HepG2 (cell line): ENCODE measurements around the gene IRS1. TPM values are rescaled to one million over a fixed set of nuclear protein-coding genes. Genes with fewer than 3 reads are reported as not detected.

Source experiments
- AGO1 ChIP-seq: fragments of 200-400 bp; formaldehyde crosslinking; IDR thresholded peaks from 2 replicates; pipeline ENCODE4 v1.6.1; 2017; ENCODE audit warnings: mild to moderate bottlenecking, low read depth, low read length, moderate library complexity; ENCODE audit not compliant: poor library complexity, severe bottlenecking
- EHMT2 ChIP-seq: fragments of 200-600 bp; sonication (generic); IDR thresholded peaks from 2 replicates; pipeline ENCODE4 v1.7.0; 2017; ENCODE audit warnings: antibody characterized with exemption, low read depth, low read length, borderline replicate concordance
- ESRRA ChIP-seq: sonication (generic); formaldehyde crosslinking; IDR thresholded peaks from 2 replicates; pipeline ENCODE4 v1.5.1; 2020; ENCODE audit warnings: mild to moderate bottlenecking, low read depth, missing genetic modification reagents
- SALL2 ChIP-seq: sonication (generic); formaldehyde crosslinking; IDR thresholded peaks from 2 replicates; pipeline ENCODE4 v1.8.1; 2023; ENCODE audit warnings: mild to moderate bottlenecking, missing genetic modification reagents, inconsistent platforms
- SMARCC2 ChIP-seq: fragments of 450-650 bp; IDR thresholded peaks from 2 replicates; pipeline ENCODE4 v1.6.1; 2017; ENCODE audit warnings: antibody characterized with exemption, mild to moderate bottlenecking
- ZNF709 ChIP-seq: sonication (generic); formaldehyde crosslinking; IDR thresholded peaks from 2 replicates; pipeline ENCODE4 v1.5.0; 2020; ENCODE audit warnings: mild to moderate bottlenecking, missing genetic modification reagents
- polyA plus RNA-seq, 8 experiments: library from polyadenylated mRNA; depleted of rRNA in 3 of 8; stranded (reverse) in 7 of 8; unstranded in 1 of 8; fragments of >200 nt; fragmentation: Illumina TruSeq in 4 of 8; extraction: Trizol in 4 of 8; gene quantifications; 2 replicates each; pipeline versions ENCODE4 v1.2.1 to v1.2.3, GENCODE V29; 2011 to 2016; ENCODE audit warnings: low read depth in 4 of 8, missing spikeins in 1 of 8, mixed read lengths in 1 of 8; ENCODE audit not compliant: insufficient read depth in 1 of 8
- total RNA-seq, 5 experiments: library from RNA; depleted of rRNA; stranded (reverse); fragments of >200 nt; fragmentation: Illumina TruSeq; extraction: Trizol; gene quantifications; 2 replicates each; pipeline ENCODE4 v1.2.3, GENCODE V29; 2016; ENCODE audit warnings: low read depth in 1 of 5
- TF ChIP-seq, protein P1 (sequence below): sonication (generic); formaldehyde crosslinking; IDR thresholded peaks from 2 replicates; pipeline ENCODE4 v1.5.1; 2020; ENCODE audit warnings: missing genetic modification reagents, mild to moderate bottlenecking, borderline replicate concordance
- TF ChIP-seq, protein P2 (sequence below): sonication (generic); formaldehyde crosslinking; IDR thresholded peaks from 2 replicates; pipeline ENCODE4 v1.4.0; 2020; ENCODE audit warnings: mild to moderate bottlenecking, missing genetic modification reagents
- TF ChIP-seq, protein P3 (sequence below): sonication (generic); formaldehyde crosslinking; IDR thresholded peaks from one replicate; pipeline ENCODE4 v1.5.1; 2020; ENCODE audit warnings: mild to moderate bottlenecking, missing genetic modification reagents; ENCODE audit errors: not compliant biosample characterization
- TF ChIP-seq, protein P4 (sequence below): sonication (generic); formaldehyde crosslinking; IDR thresholded peaks from 2 replicates; pipeline ENCODE4 v1.4.0; 2020; ENCODE audit warnings: missing genetic modification reagents, mild to moderate bottlenecking, borderline replicate concordance

Gene IRS1
- total and polyA plus RNA-seq, 2 of the 13 experiments (the other 11 are each of a cell fraction or from before 2014, with no cell fraction given), result 8.7 to 9.0 TPM

DNA sequence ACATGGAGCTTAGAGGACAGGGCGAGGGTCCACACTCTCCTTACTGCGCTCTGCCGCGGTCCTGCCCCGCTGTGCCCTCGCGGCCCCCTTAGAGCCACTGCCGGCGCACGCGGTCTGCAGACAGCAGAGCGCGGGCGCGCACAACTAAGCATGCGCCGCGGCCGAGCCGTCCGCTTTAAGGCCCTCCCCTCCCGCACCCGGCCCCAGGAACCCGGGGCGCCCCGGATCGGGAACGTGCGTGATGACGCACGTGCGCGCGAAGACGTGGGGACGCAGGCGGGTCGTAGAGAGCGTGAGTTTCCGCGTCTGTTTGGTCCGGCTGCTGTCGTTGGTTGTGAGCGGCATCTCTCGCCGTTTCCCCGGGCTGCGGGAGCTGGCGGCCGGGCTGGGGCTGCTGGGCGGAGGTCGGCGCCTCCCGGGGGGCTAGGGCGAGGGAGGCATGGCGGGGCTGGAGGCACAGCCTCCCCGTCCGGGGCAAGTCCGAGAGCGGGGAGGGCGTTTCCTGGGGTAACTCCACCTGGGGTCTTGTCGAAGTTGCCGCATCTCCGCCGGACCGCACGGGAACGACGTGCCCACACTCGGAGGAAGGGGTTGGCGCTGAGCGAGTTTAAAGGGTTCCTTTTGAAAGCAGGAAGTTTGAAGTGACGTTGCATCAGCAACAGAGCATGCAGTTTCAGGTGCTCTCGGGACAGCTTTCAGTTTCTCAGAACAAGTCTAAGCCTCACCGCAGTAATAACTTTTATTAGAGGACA is 36.4 kb upstream of the IRS1 start, which contains the start of gene RHBDD1 (continued):
- TF ChIP-seq, protein P1, sequence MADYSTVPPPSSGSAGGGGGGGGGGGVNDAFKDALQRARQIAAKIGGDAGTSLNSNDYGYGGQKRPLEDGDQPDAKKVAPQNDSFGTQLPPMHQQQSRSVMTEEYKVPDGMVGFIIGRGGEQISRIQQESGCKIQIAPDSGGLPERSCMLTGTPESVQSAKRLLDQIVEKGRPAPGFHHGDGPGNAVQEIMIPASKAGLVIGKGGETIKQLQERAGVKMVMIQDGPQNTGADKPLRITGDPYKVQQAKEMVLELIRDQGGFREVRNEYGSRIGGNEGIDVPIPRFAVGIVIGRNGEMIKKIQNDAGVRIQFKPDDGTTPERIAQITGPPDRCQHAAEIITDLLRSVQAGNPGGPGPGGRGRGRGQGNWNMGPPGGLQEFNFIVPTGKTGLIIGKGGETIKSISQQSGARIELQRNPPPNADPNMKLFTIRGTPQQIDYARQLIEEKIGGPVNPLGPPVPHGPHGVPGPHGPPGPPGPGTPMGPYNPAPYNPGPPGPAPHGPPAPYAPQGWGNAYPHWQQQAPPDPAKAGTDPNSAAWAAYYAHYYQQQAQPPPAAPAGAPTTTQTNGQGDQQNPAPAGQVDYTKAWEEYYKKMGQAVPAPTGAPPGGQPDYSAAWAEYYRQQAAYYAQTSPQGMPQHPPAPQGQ (CRISPR knock-in tag), result no peak
- TF ChIP-seq SALL2 (CRISPR knock-in tag) (no peak), EHMT2 (no peak), AGO1 (no peak), ESRRA (CRISPR knock-in tag) (no peak), ZNF709 (peak; percentile 97), SMARCC2 (no peak)
- TF ChIP-seq, protein P2, sequence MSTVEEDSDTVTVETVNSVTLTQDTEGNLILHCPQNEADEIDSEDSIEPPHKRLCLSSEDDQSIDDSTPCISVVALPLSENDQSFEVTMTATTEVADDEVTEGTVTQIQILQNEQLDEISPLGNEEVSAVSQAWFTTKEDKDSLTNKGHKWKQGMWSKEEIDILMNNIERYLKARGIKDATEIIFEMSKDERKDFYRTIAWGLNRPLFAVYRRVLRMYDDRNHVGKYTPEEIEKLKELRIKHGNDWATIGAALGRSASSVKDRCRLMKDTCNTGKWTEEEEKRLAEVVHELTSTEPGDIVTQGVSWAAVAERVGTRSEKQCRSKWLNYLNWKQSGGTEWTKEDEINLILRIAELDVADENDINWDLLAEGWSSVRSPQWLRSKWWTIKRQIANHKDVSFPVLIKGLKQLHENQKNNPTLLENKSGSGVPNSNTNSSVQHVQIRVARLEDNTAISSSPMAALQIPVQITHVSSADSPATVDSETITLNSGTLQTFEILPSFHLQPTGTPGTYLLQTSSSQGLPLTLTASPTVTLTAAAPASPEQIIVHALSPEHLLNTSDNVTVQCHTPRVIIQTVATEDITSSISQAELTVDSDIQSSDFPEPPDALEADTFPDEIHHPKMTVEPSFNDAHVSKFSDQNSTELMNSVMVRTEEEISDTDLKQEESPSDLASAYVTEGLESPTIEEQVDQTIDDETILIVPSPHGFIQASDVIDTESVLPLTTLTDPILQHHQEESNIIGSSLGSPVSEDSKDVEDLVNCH (CRISPR knock-in tag), result no peak
- TF ChIP-seq, protein P3, sequence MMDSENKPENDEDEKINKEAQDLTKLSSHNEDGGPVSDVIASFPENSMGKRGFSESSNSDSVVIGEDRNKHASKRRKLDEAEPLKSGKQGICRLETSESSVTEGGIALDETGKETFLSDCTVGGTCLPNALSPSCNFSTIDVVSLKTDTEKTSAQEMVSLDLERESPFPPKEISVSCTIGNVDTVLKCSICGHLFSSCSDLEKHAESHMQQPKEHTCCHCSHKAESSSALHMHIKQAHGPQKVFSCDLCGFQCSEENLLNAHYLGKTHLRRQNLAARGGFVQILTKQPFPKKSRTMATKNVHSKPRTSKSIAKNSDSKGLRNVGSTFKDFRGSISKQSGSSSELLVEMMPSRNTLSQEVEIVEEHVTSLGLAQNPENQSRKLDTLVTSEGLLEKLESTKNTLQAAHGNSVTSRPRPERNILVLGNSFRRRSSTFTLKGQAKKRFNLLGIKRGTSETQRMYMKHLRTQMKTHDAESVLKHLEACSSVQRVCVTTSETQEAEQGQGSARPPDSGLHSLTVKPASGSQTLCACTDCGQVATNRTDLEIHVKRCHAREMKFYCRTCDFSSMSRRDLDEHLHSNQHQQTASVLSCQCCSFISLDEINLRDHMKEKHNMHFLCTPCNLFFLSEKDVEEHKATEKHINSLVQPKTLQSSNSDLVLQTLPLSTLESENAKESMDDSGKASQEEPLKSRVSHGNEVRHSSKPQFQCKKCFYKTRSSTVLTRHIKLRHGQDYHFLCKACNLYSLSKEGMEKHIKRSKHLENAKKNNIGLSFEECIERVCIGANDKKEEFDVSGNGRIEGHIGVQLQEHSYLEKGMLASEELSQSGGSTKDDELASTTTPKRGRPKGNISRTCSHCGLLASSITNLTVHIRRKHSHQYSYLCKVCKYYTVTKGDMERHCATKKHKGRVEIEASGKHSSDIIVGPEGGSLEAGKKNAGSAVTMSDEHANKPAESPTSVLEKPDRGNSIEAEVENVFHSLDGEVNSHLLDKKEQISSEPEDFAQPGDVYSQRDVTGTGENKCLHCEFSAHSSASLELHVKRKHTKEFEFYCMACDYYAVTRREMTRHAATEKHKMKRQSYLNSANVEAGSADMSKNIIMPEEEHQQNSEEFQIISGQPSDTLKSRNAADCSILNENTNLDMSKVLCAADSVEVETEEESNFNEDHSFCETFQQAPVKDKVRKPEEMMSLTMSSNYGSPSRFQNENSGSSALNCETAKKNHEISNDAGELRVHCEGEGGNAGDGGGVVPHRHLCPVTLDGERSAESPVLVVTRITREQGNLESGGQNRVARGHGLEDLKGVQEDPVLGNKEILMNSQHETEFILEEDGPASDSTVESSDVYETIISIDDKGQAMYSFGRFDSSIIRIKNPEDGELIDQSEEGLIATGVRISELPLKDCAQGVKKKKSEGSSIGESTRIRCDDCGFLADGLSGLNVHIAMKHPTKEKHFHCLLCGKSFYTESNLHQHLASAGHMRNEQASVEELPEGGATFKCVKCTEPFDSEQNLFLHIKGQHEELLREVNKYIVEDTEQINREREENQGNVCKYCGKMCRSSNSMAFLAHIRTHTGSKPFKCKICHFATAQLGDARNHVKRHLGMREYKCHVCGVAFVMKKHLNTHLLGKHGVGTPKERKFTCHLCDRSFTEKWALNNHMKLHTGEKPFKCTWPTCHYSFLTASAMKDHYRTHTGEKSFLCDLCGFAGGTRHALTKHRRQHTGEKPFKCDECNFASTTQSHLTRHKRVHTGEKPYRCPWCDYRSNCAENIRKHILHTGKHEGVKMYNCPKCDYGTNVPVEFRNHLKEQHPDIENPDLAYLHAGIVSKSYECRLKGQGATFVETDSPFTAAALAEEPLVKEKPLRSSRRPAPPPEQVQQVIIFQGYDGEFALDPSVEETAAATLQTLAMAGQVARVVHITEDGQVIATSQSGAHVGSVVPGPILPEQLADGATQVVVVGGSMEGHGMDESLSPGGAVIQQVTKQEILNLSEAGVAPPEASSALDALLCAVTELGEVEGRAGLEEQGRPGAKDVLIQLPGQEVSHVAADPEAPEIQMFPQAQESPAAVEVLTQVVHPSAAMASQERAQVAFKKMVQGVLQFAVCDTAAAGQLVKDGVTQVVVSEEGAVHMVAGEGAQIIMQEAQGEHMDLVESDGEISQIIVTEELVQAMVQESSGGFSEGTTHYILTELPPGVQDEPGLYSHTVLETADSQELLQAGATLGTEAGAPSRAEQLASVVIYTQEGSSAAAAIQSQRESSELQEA (CRISPR knock-in tag), result peak; percentile 94
- TF ChIP-seq, protein P4, sequence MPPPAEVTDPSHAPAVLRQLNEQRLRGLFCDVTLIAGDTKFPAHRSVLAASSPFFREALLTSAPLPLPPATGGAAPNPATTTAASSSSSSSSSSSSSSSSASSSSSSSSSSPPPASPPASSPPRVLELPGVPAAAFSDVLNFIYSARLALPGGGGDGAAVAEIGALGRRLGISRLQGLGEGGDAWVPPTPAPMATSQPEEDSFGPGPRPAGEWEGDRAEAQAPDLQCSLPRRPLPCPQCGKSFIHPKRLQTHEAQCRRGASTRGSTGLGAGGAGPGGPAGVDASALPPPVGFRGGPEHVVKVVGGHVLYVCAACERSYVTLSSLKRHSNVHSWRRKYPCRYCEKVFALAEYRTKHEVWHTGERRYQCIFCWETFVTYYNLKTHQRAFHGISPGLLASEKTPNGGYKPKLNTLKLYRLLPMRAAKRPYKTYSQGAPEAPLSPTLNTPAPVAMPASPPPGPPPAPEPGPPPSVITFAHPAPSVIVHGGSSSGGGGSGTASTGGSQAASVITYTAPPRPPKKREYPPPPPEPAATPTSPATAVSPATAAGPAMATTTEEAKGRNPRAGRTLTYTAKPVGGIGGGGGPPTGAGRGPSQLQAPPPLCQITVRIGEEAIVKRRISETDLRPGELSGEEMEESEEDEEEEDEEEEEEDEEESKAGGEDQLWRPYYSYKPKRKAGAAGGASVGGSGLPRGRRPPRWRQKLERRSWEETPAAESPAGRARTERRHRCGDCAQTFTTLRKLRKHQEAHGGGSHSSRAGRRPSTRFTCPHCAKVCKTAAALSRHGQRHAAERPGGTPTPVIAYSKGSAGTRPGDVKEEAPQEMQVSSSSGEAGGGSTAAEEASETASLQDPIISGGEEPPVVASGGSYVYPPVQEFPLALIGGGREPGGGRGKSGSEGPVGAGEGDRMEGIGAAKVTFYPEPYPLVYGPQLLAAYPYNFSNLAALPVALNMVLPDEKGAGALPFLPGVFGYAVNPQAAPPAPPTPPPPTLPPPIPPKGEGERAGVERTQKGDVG (CRISPR knock-in tag), result peak; percentile 92; the same call in 1 of the 2 replicates
